Skin epidermis (tissue), 12 donors: Measurements from ENCODE around the gene GPRC5B.

Source experiments
- H3K27ac ChIP-seq, 21 experiments: fragments of 200-600 bp; sonication (generic) in 11 of 21; one replicate each; pipeline ENCODE4 v1.5.0; 2020; ENCODE audit warnings: mild to moderate bottlenecking in 3 of 21, inconsistent platforms in 2 of 21, moderate library complexity in 2 of 21
- H3K4me3 ChIP-seq, 7 experiments: fragments of 200-600 bp; sonication (generic) in 2 of 7; one replicate each; pipeline ENCODE4 v1.5.0; 2020; ENCODE audit warnings: inconsistent platforms in 2 of 7, mild to moderate bottlenecking in 2 of 7, moderate library complexity in 1 of 7

Gene GPRC5B

GRCh38 chr16:19898924-19899604 is 14.4 kb upstream of the GPRC5B start:
- no peak overlapping the region for H3K27ac ChIP-seq
- H3K4me3 ChIP-seq = no peak overlapping the region

DNA sequence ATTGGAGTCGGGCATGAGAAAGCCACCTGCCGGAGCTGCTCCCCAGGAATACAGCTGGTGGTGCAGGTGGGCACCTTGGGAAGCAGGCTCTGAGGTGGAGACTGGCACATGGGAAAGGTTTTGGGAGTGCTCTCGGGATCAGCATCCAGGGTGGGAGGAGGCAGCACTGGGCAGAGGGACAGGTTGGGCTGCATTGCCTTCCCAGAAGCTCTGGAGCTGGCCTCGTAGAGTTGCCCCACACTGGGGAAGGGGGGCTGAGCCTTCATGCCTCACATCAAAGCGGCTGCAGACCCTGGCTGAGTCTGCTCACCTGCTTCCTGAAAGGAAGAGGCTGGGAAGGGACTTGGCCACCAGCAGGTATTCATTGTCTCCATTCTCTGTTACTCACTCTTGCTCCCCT is 13.5 kb upstream of the GPRC5B start:
- Histone ChIP-seq H3K27ac (no peak overlapping the region), H3K4me3 (no peak overlapping the region)

GRCh38 chr16:19896951-19897350 is 12.3 kb upstream of the GPRC5B start:
- H3K4me3 ChIP-seq = no peak overlapping the region
- H3K27ac ChIP-seq = no peak overlapping the region

DNA sequence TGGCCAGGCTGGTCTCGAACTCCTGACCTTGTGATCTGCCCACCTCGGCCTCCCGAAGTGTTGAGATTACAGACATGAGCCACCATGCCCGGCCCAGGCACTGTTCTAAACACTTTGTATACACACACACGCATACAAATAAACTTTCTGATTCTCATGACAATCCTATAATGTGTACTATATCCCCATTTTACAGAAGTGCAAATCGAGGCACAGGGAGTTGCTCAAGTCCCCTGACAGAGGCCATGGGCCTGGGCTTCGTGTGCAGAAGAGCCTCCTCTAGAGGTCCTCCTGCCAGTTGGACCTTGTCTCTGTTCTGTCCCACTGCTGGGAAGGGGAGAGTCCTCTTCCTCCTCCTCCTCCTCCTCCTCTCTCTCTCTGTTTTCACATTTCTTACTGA is 9.9 kb upstream of the GPRC5B start:
- Histone ChIP-seq H3K4me3 (no peak overlapping the region), H3K27ac (no peak overlapping the region)

- Histone ChIP-seq H3K27ac (no peak overlapping the region), H3K4me3 (no peak overlapping the region)
Measured at GRCh38 chr16:19892902-19893301, 8.3 kb upstream of the GPRC5B start.

- H3K27ac ChIP-seq = no peak overlapping the region
- no peak overlapping the region for H3K4me3 ChIP-seq
Measured at GRCh38 chr16:19890901-19891300, 6.3 kb upstream of the GPRC5B start.

DNA sequence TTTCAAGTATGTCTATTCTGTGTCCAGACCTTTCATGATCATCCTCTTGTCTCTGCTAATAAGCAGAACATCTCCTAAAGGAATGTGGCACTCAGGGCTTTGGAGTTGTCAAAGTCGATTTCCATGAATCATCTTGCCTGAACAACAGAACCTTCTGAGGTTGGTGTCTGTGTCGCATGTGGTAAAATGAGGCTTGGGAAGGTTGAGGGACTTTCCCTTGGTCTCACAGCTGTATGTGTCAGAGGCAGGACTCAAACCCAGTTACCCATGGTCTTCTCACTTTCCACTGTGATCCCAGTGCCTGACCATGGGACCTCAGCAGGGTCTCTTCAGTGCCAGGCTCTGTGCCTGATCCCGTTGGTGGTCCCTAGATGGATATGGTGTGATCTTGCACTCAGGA is 4.2 kb upstream of the GPRC5B start:
- Histone ChIP-seq H3K27ac (no peak overlapping the region), H3K4me3 (no peak overlapping the region)

DNA sequence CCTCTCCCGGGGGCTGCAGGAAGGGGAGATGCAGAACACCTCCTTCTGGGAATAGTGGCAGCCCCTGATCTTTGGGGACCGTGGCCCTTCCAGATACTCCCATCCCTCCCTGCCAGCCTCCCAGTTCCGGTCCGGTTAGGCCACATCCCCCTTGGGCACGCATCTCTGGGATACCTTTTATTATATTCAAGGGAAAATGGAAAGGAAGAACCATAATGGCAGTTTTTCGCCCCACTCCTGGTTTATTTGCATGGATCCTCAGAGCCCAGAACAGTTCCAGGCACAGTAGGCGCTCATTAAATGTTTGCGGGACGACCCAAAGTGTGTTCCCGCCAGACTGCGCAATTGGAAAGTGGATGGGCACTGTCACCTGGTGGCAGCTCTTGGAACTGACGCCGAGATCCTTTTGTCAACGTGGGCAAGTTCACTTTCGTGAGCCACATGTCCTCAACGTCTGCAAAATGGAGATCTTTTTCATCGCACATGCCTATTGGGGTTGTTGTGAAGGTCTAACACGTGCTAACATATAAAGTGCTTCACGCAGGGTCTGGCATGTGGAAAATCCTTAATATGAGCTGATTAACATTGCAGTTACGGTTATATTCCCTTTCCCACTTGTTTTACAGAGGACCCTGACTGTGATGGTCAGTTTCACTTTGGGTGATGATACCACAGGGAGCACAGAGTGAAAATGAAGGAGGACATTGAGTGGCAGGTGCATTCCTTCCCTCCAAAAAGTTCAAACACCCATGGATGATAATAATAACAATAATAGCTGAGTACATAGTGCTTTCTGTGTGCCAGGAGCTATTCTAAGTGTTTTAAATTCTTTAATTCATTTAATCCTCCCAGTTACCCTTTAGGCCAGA is 1.7 kb upstream of the GPRC5B start:
- Histone ChIP-seq H3K4me3 (peak overlapping the region in 2 of 7 experiments; percentile 2 to 56), H3K27ac (no peak overlapping the region)

- H3K27ac ChIP-seq = peak overlapping the region in 2 of 21 experiments; percentile 23 to 27
- peak overlapping the region; percentile 35 to 56 (median 50) for H3K4me3 ChIP-seq
Measured at GRCh38 chr16:19885451-19886072, 914 bp upstream of the GPRC5B start.

DNA sequence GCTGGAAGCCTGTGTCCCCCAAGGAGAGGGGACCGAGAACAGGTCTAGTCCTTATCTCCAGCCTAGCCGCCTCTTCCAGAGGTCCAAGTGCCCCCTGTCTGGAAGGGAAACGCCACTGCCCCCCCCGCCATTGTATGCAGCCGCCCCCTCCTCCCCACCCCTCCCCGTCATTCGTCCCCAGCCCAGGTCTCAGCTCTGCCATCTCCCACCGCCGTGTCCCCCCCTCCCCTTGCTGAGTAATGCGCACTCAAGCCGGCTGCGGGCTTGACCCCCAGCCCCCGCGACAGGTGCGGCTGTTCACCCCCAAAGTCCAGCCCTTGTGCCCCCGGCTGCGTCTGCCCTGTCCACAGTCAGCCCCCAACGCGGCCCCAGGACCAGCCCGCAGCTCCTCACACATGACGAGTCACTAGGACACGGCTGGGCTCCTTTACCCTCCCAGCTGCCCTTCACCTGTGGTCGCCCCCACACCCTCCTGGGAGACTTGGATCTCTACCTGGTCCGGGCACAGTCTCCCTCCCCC is 622 bp downstream of the GPRC5B start:
- Histone ChIP-seq H3K27ac (peak overlapping the region in 17 of 21 experiments; percentile 10 to 76 (median 59)), H3K4me3 (peak overlapping the region; percentile 35 to 56 (median 50))

- H3K27ac ChIP-seq = peak overlapping the region in 16 of 21 experiments; percentile 4 to 76 (median 57)
- H3K4me3 ChIP-seq = peak overlapping the region; percentile 35 to 56 (median 50)
Measured at GRCh38 chr16:19883296-19883965, 1.2 kb downstream of the GPRC5B start.

GRCh38 chr16:19882646-19883045 is 2.0 kb downstream of the GPRC5B start:
- peak overlapping the region in 10 of 21 experiments; percentile 10 to 73 (median 52) for H3K27ac ChIP-seq

DNA sequence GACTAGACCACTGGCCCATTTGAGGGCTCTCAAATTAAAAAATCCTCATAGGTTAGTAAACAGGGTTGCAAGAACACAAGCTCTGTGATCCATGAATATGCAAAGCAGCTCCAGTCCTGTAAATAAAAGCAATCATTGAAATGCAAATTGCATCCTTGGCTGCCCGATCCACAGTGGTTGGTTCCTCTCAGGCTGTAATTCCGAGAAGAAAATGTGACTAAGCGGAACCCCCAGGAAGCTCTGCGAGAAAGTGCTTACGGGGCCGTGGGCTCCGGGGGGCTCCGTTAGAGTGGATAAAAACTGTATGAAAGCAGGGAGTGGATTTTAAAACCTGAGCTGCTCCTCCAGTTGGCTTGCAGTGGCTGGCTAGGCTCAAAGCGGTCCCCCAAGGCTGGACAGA is 2.5 kb downstream of the GPRC5B start:
- no peak overlapping the region for H3K4me3 ChIP-seq
- H3K27ac ChIP-seq = peak overlapping the region in 6 of 21 experiments; percentile 11 to 73 (median 65)

More at GRCh38 chr16:19882646-19883045, 2.0 kb downstream of the GPRC5B start:
- peak overlapping the region in 4 of 7 experiments; percentile 11 to 56 (median 51) for H3K4me3 ChIP-seq

DNA sequence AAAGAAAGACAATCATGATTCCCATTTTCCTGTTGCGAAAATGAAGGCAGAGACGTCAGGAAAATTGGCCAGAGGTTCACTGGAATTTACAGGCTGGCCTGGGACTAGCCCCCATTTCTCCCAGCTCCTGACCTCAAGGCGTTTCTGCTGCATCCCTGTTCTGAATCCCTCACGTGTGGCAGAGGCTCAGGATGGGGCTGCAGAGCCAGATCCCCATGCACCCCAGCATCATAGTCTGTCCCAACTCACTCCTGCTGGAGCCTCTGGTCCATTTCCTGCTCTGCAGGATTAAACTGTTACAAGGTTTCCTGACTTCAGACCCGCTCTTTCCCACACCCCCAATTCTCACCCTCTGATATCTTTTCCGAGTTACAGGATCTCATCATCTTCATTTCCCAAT is 2.9 kb downstream of the GPRC5B start:
- no peak overlapping the region for H3K27ac ChIP-seq
- H3K4me3 ChIP-seq = no peak overlapping the region

DNA sequence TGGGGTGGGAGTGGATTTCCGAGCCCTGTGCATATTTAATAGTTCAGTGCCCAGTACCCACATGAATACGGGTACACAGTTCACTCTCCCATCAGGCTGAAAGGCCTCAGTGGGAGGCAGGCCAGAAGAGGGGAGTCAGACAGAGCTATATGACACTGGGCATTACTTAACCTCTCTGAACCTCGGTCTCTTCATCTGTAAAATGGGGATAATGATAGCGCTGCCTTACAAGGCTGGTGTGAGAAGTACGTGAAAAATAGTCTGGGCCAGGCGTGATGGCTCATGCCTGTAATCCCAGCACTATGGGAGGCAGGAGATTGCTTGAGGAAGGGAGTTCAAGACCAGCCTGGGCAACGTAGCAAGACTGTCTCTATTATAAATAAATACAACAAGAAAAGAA is 3.6 kb downstream of the GPRC5B start:
- Histone ChIP-seq H3K4me3 (no peak overlapping the region), H3K27ac (no peak overlapping the region)

- H3K4me3 ChIP-seq = no peak overlapping the region
- peak overlapping the region in 3 of 21 experiments; percentile 4 to 29 (median 5) for H3K27ac ChIP-seq
Measured at GRCh38 chr16:19879241-19879792, 5.3 kb downstream of the GPRC5B start.

DNA sequence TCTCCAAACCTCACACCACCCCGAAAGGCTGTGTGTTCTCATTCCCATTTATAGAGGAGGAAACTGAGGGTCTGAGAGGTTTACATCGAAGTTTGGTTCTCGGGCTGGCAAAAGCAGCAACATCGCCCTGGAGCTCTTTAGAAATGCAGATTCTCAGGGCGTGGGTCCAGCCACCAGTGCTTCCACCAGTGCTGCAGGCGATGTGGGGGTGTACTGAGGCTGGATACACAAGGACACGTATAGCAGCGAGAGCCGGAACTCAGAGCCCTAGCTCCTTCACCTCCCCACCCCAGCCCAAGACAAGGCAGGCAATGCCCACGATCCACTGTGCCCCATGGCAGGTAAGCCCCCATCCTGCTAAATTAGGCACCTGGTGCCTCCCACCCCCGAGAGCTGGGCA is 5.9 kb downstream of the GPRC5B start:
- peak overlapping the region in 1 of 21 experiments; percentile 4 for H3K27ac ChIP-seq

DNA sequence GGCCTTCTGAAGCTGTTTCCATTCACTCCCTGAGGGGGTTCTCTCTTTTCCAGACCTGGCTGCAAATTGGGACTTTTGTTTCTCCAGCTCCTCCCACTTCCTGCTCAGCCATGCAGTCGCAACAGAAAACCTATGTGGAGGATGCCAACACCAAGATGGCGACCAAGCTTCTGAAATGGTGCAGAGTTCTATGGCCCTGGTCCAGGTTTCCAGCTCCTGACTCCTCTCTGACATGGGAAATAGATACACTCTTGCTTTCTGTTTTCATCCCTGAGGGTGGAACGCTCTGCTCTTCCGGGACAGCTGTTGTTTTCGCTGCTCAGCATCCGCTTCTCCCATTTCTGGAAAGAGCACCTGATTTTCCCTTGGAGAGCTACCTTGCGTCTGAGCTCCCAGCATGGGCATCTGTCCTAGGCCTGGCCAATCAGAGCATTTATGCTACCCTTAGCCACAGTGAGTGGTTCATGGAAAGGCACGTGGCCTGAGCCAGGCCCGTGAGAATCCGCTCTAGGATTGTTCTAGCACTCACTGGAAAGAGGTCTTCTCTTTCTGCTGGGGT is 8.1 kb downstream of the GPRC5B start:
- no peak overlapping the region for H3K4me3 ChIP-seq
- H3K27ac ChIP-seq = peak overlapping the region in 1 of 21 experiments; percentile 62

More for the DNA sequence above, 5.9 kb downstream of the GPRC5B start:
- H3K4me3 ChIP-seq = no peak overlapping the region

DNA sequence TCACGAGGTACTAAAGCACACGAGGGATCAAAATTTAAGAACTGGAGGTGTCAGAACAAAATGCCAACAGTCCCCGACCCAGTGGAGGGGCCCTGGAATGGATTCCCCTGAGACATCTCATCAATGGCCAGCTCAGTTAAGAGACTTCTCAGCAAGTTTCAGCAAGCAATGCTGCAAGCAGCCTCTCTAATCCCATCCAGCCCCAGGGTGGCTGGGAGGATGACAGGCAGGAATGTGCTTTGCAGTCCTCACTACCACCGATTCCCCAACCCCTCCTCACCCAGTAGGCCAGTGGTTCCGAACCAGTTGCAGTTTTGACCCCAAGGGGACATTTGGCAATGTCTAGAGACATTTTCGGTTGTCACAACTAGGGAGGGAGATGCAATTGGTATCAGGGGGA is 8.7 kb downstream of the GPRC5B start:
- Histone ChIP-seq H3K27ac (no peak overlapping the region), H3K4me3 (no peak overlapping the region)
